ENCODE results near the gene PRR19. TPM values are rescaled to one million over a fixed set of nuclear protein-coding genes. Genes with fewer than 3 reads are reported as not detected.
"Not testable (repeated sequence)": the region's sequence is repeated elsewhere in the genome, so short reads cannot be mapped to it uniquely, and the experiment has no call there.

Gene PRR19
- total and polyA plus RNA-seq, 4 donors: 0.23 to 0.45 TPM; not detected in 2

DNA sequence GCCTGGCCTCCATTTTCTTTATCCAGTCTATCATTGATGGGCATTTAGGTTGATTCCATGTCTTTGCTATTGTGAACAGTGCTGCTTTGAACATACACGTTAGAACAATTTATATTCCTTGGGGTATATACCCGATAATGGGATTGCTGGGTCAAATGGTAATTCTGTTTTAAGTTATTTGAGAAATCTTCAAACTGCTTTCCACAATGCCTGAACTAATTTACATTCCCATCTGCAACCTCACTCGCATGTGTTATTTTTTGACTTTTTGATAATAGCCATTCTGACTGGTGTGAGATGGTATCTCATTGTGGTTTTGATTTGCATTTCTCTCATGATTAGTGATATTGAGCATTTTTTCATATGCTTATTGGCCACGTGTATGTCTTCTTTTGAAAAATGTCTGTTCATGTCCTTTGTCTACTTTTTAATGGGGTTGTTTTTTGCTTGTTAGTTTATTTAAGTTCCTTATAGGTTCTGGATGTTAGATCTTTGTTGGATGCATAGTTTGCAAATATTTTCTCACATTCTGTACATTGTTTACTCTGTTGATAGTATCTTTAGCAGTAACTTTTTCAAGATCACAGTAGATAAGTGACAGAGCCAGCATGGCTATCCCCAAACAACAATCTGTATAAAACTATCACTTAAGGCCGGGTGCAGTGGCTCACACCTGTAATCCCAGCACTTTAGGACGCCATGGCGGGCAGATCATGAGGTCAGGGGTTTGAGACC, 37.4 kb downstream of the PRR19 start:
- not testable (repeated sequence) for DNase-seq

GRCh38 chr19:42339922-42340321, 38.0 kb downstream of the PRR19 start:
- H3K4me3 ChIP-seq (ENCODE audit: low read length in 2 of 2); H3K27me3 ChIP-seq (ENCODE audit: control insufficient read depth in 1 of 2, insufficient read depth in 2 of 2, low read length in 1 of 2); intact Hi-C loops (cut with DNase I); H3K9me3 ChIP-seq (ENCODE audit: control insufficient read depth, low read length); H3K27ac ChIP-seq (ENCODE audit: low read depth in 1 of 2, low read length in 2 of 2); DNase-seq; H3K36me3 ChIP-seq (ENCODE audit: control insufficient read depth in 1 of 2, insufficient read depth in 2 of 2, low read length in 1 of 2); ATAC-seq (ENCODE audit: low FRiP score); H3K4me1 ChIP-seq (ENCODE audit: control insufficient read depth in 1 of 2, insufficient read depth in 2 of 2, low read length in 2 of 2): not testable (repeated sequence)
- WGBS, 2 donors: 94 to 95% methylated on average over 4 of the region's 4 CpGs

More for the DNA sequence above, 37.4 kb downstream of the PRR19 start:
- H3K4me3 ChIP-seq (ENCODE audit: low read length in 2 of 2); H3K27ac ChIP-seq (ENCODE audit: low read depth in 1 of 2, low read length in 2 of 2); H3K4me1 ChIP-seq (ENCODE audit: control insufficient read depth in 1 of 2, insufficient read depth in 2 of 2, low read length in 2 of 2); H3K36me3 ChIP-seq (ENCODE audit: control insufficient read depth in 1 of 2, insufficient read depth in 2 of 2, low read length in 1 of 2); H3K27me3 ChIP-seq (ENCODE audit: control insufficient read depth in 1 of 2, insufficient read depth in 2 of 2, low read length in 1 of 2); H3K9me3 ChIP-seq (ENCODE audit: control insufficient read depth, low read length); intact Hi-C loops (cut with DNase I); ATAC-seq (ENCODE audit: low FRiP score): not testable (repeated sequence)
- WGBS, 2 donors: 84 to 87% methylated on average over 7 of the region's 7 CpGs

DNA sequence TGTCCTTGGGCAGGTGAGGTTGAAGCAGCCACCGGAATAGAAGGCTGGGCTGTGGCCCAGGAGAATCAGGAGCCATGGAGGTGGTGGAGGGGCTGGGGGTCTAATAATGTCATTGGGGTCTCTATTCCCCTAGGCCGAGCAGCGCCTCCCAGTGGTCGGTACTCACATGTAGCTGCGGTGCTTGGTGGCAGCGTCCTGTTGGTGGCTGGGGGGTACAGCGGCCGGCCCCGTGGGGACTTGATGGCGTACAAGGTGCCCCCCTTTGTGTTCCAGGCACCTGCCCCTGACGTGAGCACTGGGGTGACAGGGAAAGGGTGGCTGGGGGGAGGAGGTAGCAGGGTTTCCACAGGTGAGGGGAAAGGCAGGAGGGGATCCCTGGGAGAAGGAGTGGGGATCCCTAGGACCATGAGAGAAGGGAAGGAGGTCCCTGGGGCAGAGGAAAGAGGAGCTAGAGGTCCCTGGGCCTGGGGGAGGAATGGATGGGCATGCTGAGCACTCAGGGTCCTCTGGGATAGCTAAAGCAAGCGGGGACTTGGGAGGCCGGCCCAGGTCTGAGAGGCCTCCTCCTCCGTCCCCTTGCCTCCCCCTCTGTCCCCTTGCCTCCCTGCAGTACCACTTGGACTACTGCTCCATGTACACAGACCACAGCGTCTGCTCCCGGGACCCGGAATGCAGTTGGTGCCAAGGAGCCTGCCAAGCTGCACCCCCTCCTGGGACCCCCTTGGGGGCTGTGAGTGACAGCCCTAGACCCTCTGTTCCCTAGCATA, 41.6 kb downstream of the PRR19 start:
- Histone ChIP-seq H3K4me3 (ENCODE audit: low read length in 2 of 2) (no peak overlapping the region), H3K4me1 (ENCODE audit: control insufficient read depth in 1 of 2, insufficient read depth in 2 of 2, low read length in 2 of 2) (no peaks in the 10 kb centered on the region), H3K27ac (ENCODE audit: low read depth in 1 of 2, low read length in 2 of 2) (no peak overlapping the region), H3K9me3 (ENCODE audit: control insufficient read depth, low read length) (no peaks in the 10 kb centered on the region), H3K36me3 (ENCODE audit: control insufficient read depth in 1 of 2, insufficient read depth in 2 of 2, low read length in 1 of 2) (peaks cover 0 to 4% of the 10 kb centered on the region in 2 donors), H3K27me3 (ENCODE audit: control insufficient read depth in 1 of 2, insufficient read depth in 2 of 2, low read length in 1 of 2) (no peaks in the 10 kb centered on the region)
- intact Hi-C loops (cut with DNase I): no loop called here
- 77 to 80% methylated on average over 17 of the region's 17 CpGs for WGBS, 2 donors
- DNase-seq (no peak), ATAC-seq (ENCODE audit: low FRiP score) (no peak)

DNA sequence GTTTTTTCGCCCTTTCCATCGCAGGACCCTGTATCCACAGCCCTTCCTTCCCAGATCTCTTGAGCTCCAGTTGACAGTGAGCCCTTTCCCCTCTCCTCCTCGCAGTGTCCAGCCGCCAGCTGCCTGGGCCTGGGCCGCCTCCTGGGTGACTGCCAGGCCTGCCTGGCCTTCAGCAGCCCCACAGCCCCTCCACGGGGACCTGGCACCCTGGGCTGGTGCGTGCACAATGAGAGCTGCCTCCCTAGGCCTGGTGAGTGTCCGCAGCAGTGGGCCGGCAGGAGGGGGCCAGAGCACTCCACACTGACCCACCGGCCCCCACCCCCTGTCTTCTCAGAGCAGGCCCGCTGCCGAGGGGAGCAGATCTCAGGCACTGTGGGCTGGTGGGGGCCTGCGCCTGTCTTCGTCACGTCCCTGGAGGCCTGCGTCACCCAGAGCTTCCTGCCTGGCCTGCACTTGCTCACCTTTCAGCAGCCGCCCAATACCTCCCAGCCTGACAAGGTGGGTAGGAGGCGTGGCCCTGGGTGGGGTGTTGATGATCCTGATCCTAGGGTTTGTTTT, 42.5 kb downstream of the PRR19 start:
- Histone ChIP-seq H3K4me3 (ENCODE audit: low read length in 2 of 2) (no peak overlapping the region), H3K36me3 (ENCODE audit: control insufficient read depth in 1 of 2, insufficient read depth in 2 of 2, low read length in 1 of 2) (peaks cover 0 to 4% of the 10 kb centered on the region in 2 donors), H3K9me3 (ENCODE audit: control insufficient read depth, low read length) (no peaks in the 10 kb centered on the region), H3K27ac (ENCODE audit: low read depth in 1 of 2, low read length in 2 of 2) (no peak overlapping the region), H3K4me1 (ENCODE audit: control insufficient read depth in 1 of 2, insufficient read depth in 2 of 2, low read length in 2 of 2) (no peaks in the 10 kb centered on the region), H3K27me3 (ENCODE audit: control insufficient read depth in 1 of 2, insufficient read depth in 2 of 2, low read length in 1 of 2) (no peaks in the 10 kb centered on the region)
- intact Hi-C loops (cut with DNase I): no loop called here
- no peak for ATAC-seq (ENCODE audit: low FRiP score)
- 88% methylated on average over 18 of the region's 18 CpGs for WGBS, 2 donors
- no peak for DNase-seq

DNA sequence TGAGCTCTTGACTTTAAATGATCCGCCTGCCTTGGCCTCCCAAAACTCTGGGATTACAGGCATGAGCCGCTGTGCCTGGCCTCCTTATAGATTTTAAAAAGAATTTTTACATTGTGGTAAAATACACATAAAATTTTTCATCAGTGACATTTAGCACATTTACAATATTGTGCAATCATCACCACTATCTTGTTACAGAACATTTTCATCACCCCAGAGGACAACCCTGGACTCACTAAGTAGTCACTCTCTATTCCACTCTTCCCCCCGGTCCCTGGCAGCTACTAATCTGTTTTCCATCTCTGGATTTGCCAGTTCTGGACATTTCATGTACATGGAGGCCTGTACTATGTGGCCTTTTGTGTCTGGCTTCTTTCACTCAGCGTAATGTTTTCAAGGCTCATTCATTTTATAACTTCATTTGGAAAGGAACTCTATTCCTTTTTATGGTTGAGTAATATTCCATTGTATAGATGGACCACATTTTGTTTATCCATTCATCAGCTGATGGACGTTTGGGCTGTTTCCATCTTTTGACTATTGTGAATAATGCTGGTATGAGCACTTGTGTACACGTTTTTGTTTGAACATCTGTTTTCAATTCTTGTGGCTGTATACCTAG, 43.4 kb downstream of the PRR19 start:
- H3K4me1 ChIP-seq (ENCODE audit: control insufficient read depth in 1 of 2, insufficient read depth in 2 of 2, low read length in 2 of 2): no peaks in the 10 kb centered on the region
- no peak for ATAC-seq (ENCODE audit: low FRiP score)
- no peaks in the 10 kb centered on the region for H3K9me3 ChIP-seq (ENCODE audit: control insufficient read depth, low read length)
- peaks cover 0 to 4% of the 10 kb centered on the region in 2 donors for H3K36me3 ChIP-seq (ENCODE audit: control insufficient read depth in 1 of 2, insufficient read depth in 2 of 2, low read length in 1 of 2)
- WGBS, 2 donors: 84 to 85% methylated on average over 6 of the region's 6 CpGs
- intact Hi-C loops (cut with DNase I): no loop called here
- DNase-seq: no peak
- no peak overlapping the region for H3K27ac ChIP-seq (ENCODE audit: low read depth in 1 of 2, low read length in 2 of 2)
- no peaks in the 10 kb centered on the region for H3K27me3 ChIP-seq (ENCODE audit: control insufficient read depth in 1 of 2, insufficient read depth in 2 of 2, low read length in 1 of 2)
- no peak overlapping the region for H3K4me3 ChIP-seq (ENCODE audit: low read length in 2 of 2)

DNA sequence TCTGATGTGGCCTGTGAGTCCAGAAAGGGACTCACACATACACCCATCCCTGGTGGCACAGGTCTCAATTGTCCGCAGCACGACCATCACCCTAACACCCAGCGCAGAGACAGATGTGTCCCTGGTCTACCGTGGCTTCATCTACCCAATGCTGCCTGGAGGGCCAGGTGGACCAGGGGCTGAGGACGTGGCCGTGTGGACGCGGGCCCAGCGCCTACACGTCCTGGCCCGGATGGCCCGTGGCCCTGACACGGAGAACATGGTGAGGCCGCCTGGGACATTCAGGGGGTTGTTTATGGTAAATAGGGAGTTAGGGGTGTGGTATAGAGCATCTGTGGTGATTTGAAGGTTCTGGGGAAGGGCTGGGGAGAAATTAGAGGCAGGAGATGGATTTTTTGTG, 46.3 kb downstream of the PRR19 start:
- DNase-seq: no peak
- Histone ChIP-seq H3K9me3 (ENCODE audit: control insufficient read depth, low read length) (no peaks in the 10 kb centered on the region), H3K27ac (ENCODE audit: low read depth in 1 of 2, low read length in 2 of 2) (no peak overlapping the region), H3K27me3 (ENCODE audit: control insufficient read depth in 1 of 2, insufficient read depth in 2 of 2, low read length in 1 of 2) (no peaks in the 10 kb centered on the region), H3K4me3 (ENCODE audit: low read length in 2 of 2) (no peak overlapping the region), H3K36me3 (ENCODE audit: control insufficient read depth in 1 of 2, insufficient read depth in 2 of 2, low read length in 1 of 2) (peaks cover 0 to 2% of the 10 kb centered on the region in 2 donors), H3K4me1 (ENCODE audit: control insufficient read depth in 1 of 2, insufficient read depth in 2 of 2, low read length in 2 of 2) (no peaks in the 10 kb centered on the region)
- intact Hi-C loops (cut with DNase I): no loop called here
- WGBS, 2 donors: 94 to 96% methylated on average over 14 of the region's 14 CpGs
- ATAC-seq (ENCODE audit: low FRiP score): no peak

DNA sequence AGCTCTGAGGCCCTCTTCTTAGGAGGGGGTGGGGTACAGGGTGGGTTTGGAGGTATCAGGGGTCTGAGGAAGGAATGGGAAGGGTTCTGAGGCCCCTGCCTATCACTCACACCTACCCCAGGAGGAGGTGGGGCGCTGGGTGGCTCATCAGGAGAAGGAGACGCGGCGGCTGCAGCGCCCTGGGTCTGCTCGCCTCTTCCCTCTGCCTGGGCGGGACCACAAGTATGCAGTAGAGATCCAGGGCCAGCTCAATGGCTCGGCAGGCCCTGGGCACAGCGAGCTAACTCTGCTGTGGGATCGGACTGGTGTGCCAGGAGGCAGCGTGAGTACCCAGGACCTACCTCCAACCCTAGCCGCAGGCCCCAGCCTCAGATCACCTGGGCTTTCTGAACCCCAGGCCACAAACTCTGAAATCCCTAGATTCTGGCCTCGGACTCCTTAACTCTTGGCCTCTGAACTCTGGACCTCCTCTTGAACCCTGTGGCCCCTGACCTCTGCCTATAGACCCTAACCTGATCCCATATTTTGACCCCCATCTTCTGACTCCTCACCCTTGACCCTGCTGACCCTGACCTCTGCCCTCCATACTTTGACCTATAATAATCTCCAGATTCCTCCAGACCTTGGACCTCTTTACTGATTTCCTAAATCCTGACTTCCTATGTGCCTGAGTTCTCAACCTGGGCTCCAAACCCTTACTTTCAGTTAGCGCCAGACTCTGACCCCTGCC, 47.6 kb downstream of the PRR19 start:
- 93 to 98% methylated on average over 9 to 14 of the region's 14 CpGs for WGBS, 2 donors
- Histone ChIP-seq H3K9me3 (ENCODE audit: control insufficient read depth, low read length) (no peaks in the 10 kb centered on the region), H3K36me3 (ENCODE audit: control insufficient read depth in 1 of 2, insufficient read depth in 2 of 2, low read length in 1 of 2) (peaks cover 0 to 2% of the 10 kb centered on the region in 2 donors), H3K27ac (ENCODE audit: low read depth in 1 of 2, low read length in 2 of 2) (no peak overlapping the region), H3K4me3 (ENCODE audit: low read length in 2 of 2) (no peak overlapping the region), H3K27me3 (ENCODE audit: control insufficient read depth in 1 of 2, insufficient read depth in 2 of 2, low read length in 1 of 2) (no peaks in the 10 kb centered on the region), H3K4me1 (ENCODE audit: control insufficient read depth in 1 of 2, insufficient read depth in 2 of 2, low read length in 2 of 2) (no peaks in the 10 kb centered on the region)
- DNase-seq (no peak), ATAC-seq (ENCODE audit: low FRiP score) (no peak)
- intact Hi-C loops (cut with DNase I): no loop called here

- H3K27ac ChIP-seq (ENCODE audit: low read depth in 1 of 2, low read length in 2 of 2): no peak overlapping the region
- WGBS, 2 donors: 89 to 96% methylated on average over 3 of the region's 3 CpGs
- H3K4me1 ChIP-seq (ENCODE audit: control insufficient read depth in 1 of 2, insufficient read depth in 2 of 2, low read length in 2 of 2): no peaks in the 10 kb centered on the region
- ATAC-seq (ENCODE audit: low FRiP score) (no peak), DNase-seq (no peak)
- no peaks in the 10 kb centered on the region for H3K9me3 ChIP-seq (ENCODE audit: control insufficient read depth, low read length)
- H3K36me3 ChIP-seq (ENCODE audit: control insufficient read depth in 1 of 2, insufficient read depth in 2 of 2, low read length in 1 of 2): peaks cover 0 to 2% of the 10 kb centered on the region in 2 donors
- intact Hi-C loops (cut with DNase I): no loop called here
- H3K27me3 ChIP-seq (ENCODE audit: control insufficient read depth in 1 of 2, insufficient read depth in 2 of 2, low read length in 1 of 2): no peaks in the 10 kb centered on the region
- H3K4me3 ChIP-seq (ENCODE audit: low read length in 2 of 2): no peak overlapping the region
These were observed 48.5 kb downstream of the PRR19 start for GRCh38 chr19:42350417-42350816.

Measured in aorta (tissue), 5 donors.